Trophoblast cell (in vitro differentiated cells and primary cell): Measurements from ENCODE around the gene ICE2.

ENCODE experiments used
- DNase-seq, 2 donors: peaks; one replicate each; pipeline ENCODE4 v3.0.0-alpha.2; 2016
- H2AFZ ChIP-seq: 2 replicates; pipeline ENCODE4 v1.6.1; 2013; ENCODE audit warnings: low read length, moderate library complexity, mild to moderate bottlenecking; ENCODE audit not compliant: insufficient read depth, poor library complexity
- H2AK5ac ChIP-seq: 2 replicates; pipeline ENCODE4 v1.6.1; 2013; ENCODE audit warnings: mild to moderate bottlenecking, low read length
- H2BK120ac ChIP-seq: 2 replicates; pipeline ENCODE4 v1.6.1; 2013; ENCODE audit warnings: low read length, mild to moderate bottlenecking, moderate library complexity; ENCODE audit not compliant: insufficient read depth, poor library complexity
- H2BK12ac ChIP-seq: 2 replicates; pipeline ENCODE4 v1.6.1; 2013; ENCODE audit warnings: mild to moderate bottlenecking, low read length, moderate library complexity
- H2BK5ac ChIP-seq: 2 replicates; pipeline ENCODE4 v1.6.1; 2013; ENCODE audit warnings: low read length, low read depth, moderate library complexity, mild to moderate bottlenecking; ENCODE audit not compliant: poor library complexity
- H3K14ac ChIP-seq: 2 replicates; pipeline ENCODE4 v1.6.1; 2013; ENCODE audit warnings: mild to moderate bottlenecking, low read length
- H3K18ac ChIP-seq: 2 replicates; pipeline ENCODE4 v1.6.1; 2013; ENCODE audit warnings: mild to moderate bottlenecking, low read length
- H3K23ac ChIP-seq: 2 replicates; pipeline ENCODE4 v1.6.1; 2013; ENCODE audit warnings: low read length
- H3K27ac ChIP-seq: 2 replicates; pipeline ENCODE4 v1.5.1; 2013; ENCODE audit warnings: low read depth, mild to moderate bottlenecking, inconsistent platforms, low read length, moderate library complexity
- H3K27me3 ChIP-seq: 2 replicates; pipeline ENCODE4 v1.6.1; 2013; ENCODE audit warnings: inconsistent platforms, mild to moderate bottlenecking, low read length, moderate library complexity; ENCODE audit not compliant: insufficient read depth
- H3K36me3 ChIP-seq, 2 experiments: 1 replicate in 1 of 2; 2 replicates in 1 of 2; pipeline ENCODE4 v1.6.1; 2013; ENCODE audit warnings: low read length in 2 of 2, mild to moderate bottlenecking in 2 of 2, moderate library complexity in 1 of 2; ENCODE audit not compliant: insufficient read depth in 2 of 2, control insufficient read depth in 1 of 2
- H3K4ac ChIP-seq: 2 replicates; pipeline ENCODE4 v1.6.1; 2013; ENCODE audit warnings: low read depth, mild to moderate bottlenecking, low read length, moderate library complexity
- H3K4me1 ChIP-seq, 2 experiments: 1 replicate in 1 of 2; 2 replicates in 1 of 2; pipeline ENCODE4 v1.6.1; 2013; ENCODE audit warnings: low read length in 2 of 2, mild to moderate bottlenecking in 2 of 2, moderate library complexity in 1 of 2; ENCODE audit not compliant: insufficient read depth in 2 of 2, control insufficient read depth in 1 of 2
- H3K4me2 ChIP-seq: 2 replicates; pipeline ENCODE4 v1.6.1; 2013; ENCODE audit warnings: inconsistent platforms, mild to moderate bottlenecking, low read length, moderate library complexity
- H3K4me3 ChIP-seq: 2 replicates; pipeline ENCODE4 v1.5.1; 2013; ENCODE audit warnings: mild to moderate bottlenecking, low read depth, low read length, inconsistent platforms
- H3K79me1 ChIP-seq: one replicate; pipeline ENCODE4 v1.6.1; 2013; ENCODE audit warnings: low read length
- H3K79me2 ChIP-seq: 2 replicates; pipeline ENCODE4 v1.6.1; 2013; ENCODE audit warnings: low read length, mild to moderate bottlenecking; ENCODE audit not compliant: control insufficient read depth, insufficient read depth, poor library complexity
- H3K9ac ChIP-seq: 2 replicates; pipeline ENCODE4 v1.6.1; 2013; ENCODE audit warnings: mild to moderate bottlenecking, low read length
- H3K9me3 ChIP-seq: 2 replicates; pipeline ENCODE4 v1.6.1; 2013; ENCODE audit warnings: low read depth, mild to moderate bottlenecking, control low read depth, inconsistent platforms, low read length; ENCODE audit not compliant: insufficient read depth
- H4K12ac ChIP-seq: 2 replicates; pipeline ENCODE4 v1.6.1; 2013; ENCODE audit warnings: low read depth, mild to moderate bottlenecking, low read length, moderate library complexity
- H4K8ac ChIP-seq: 2 replicates; pipeline ENCODE4 v1.6.1; 2013; ENCODE audit warnings: low read depth, mild to moderate bottlenecking, low read length, moderate library complexity
- H4K91ac ChIP-seq: one replicate; pipeline ENCODE4 v1.6.1; 2013; ENCODE audit warnings: low read depth, mild to moderate bottlenecking, low read length, moderate library complexity
- WGBS: extraction: QIAGEN DNeasy Blood & Tissue Kit; methylation state at CpG from one replicate; pipeline ENCODE4 v1.1.7; 2013; ENCODE audit warnings: missing lambda C conversion rate; ENCODE audit not compliant: insufficient read length, insufficient coverage; ENCODE audit errors: extremely low coverage; 5-methylcytosine and 5-hydroxymethylcytosine counted together

ICE2 gene

GRCh38 chr15:60399246-60399915 is 79.6 kb downstream of the ICE2 start:
- Histone ChIP-seq H3K9me3 (no peaks in the 10 kb centered on the region), H3K4me2 (peak overlapping the region; percentile 84), H2BK12ac (peak overlapping the region; percentile 55), H3K27me3 (no peaks in the 10 kb centered on the region), H4K12ac (peak overlapping the region; percentile 45), H4K8ac (peak overlapping the region; percentile 87), H3K23ac (no peak overlapping the region), H4K91ac (peak overlapping the region; percentile 99), H3K9ac (no peak overlapping the region), H2BK120ac (peak overlapping the region; percentile 97), H2BK5ac (peak overlapping the region; percentile 98), H3K14ac (peak overlapping the region; percentile 92), H3K4ac (peak overlapping the region; percentile 65), H3K18ac (peak overlapping the region; percentile 88), H3K27ac (peak overlapping the region; percentile 91), H3K79me1 (peaks cover 38% of the 10 kb centered on the region), H3K4me3 (no peak overlapping the region), H3K79me2 (peaks cover 26% of the 10 kb centered on the region), H3K36me3 (peaks cover 4 to 8% of the 10 kb centered on the region in 2 experiments), H3K4me1 (peaks cover 7 to 20% of the 10 kb centered on the region in 2 experiments), H2AFZ (peak overlapping the region; percentile 89), H2AK5ac (peak overlapping the region; percentile 53)
- DNase-seq: peak; percentile 71 to 78
- WGBS: no CpG with 5 or more reads among the region's 21 CpGs

- Histone ChIP-seq H3K4me2 (peak within 1 kb of the TSS; percentile 84), H3K27me3 (no peaks in the 10 kb centered on the region)
Observed at GRCh38 chr15:60397772-60398445, 81.0 kb downstream of the ICE2 start, which contains the start of gene ANXA2. Gene ANXA2, minus strand, starts transcription at chr15:60397986. Its CDS starts 11,911 bp downstream, at chr15:60386075.

GRCh38 chr15:60396958-60397771 is 81.8 kb downstream of the ICE2 start:
- Histone ChIP-seq H2BK120ac (peak overlapping the region; percentile 98), H3K79me2 (peaks cover 37% of the 10 kb centered on the region), H3K4ac (peak overlapping the region; percentile 100), H3K9ac (peak overlapping the region; percentile 99), H3K36me3 (peaks cover 7 to 24% of the 10 kb centered on the region in 2 experiments), H3K9me3 (no peaks in the 10 kb centered on the region), H3K4me1 (peaks cover 21 to 38% of the 10 kb centered on the region in 2 experiments), H3K14ac (peak overlapping the region; percentile 100), H2BK12ac (peak overlapping the region; percentile 92), H3K79me1 (peaks cover 47% of the 10 kb centered on the region), H3K23ac (no peak overlapping the region), H2BK5ac (peak overlapping the region; percentile 98), H4K12ac (peak overlapping the region; percentile 99), H2AFZ (peak overlapping the region; percentile 66), H3K18ac (peak overlapping the region; percentile 100), H3K4me2 (peak overlapping the region; percentile 71), H3K27me3 (no peaks in the 10 kb centered on the region), H2AK5ac (peak overlapping the region; percentile 100), H4K91ac (peak overlapping the region; percentile 99), H3K27ac (peak overlapping the region; percentile 99), H4K8ac (peak overlapping the region; percentile 96), H3K4me3 (peak overlapping the region; percentile 99)
- no CpG with 5 or more reads among the region's 37 CpGs for WGBS
- peak; percentile 71 to 75 for DNase-seq

More at GRCh38 chr15:60397772-60398445, 81.0 kb downstream of the ICE2 start, which contains the start of gene ANXA2:
- H3K4me3 ChIP-seq: peak within 1 kb of the TSS; percentile 99
- peak; percentile 86 to 93 for DNase-seq
- peaks cover 7 to 21% of the 10 kb centered on the region in 2 experiments for H3K36me3 ChIP-seq
- peak within 1 kb of the TSS; percentile 100 for H2AK5ac ChIP-seq
- peak within 1 kb of the TSS; percentile 99 for H4K91ac ChIP-seq
- peak within 1 kb of the TSS; percentile 99 for H3K27ac ChIP-seq
- H3K18ac ChIP-seq: peak within 1 kb of the TSS; percentile 100
- no peak within 1 kb of the TSS for H3K23ac ChIP-seq
- H2AFZ ChIP-seq: peak within 1 kb of the TSS; percentile 89
- H3K79me2 ChIP-seq: peaks cover 34% of the 10 kb centered on the region
- H3K4me1 ChIP-seq: peaks cover 21 to 35% of the 10 kb centered on the region in 2 experiments
- peaks cover 47% of the 10 kb centered on the region for H3K79me1 ChIP-seq
- peak within 1 kb of the TSS; percentile 92 for H2BK12ac ChIP-seq
- peak within 1 kb of the TSS; percentile 98 for H2BK5ac ChIP-seq
- peak within 1 kb of the TSS; percentile 99 for H3K9ac ChIP-seq
- peak within 1 kb of the TSS; percentile 100 for H3K4ac ChIP-seq
- H4K8ac ChIP-seq: peak within 1 kb of the TSS; percentile 96
- H4K12ac ChIP-seq: peak within 1 kb of the TSS; percentile 99
- no peaks in the 10 kb centered on the region for H3K9me3 ChIP-seq
- peak within 1 kb of the TSS; percentile 100 for H3K14ac ChIP-seq
- peak within 1 kb of the TSS; percentile 98 for H2BK120ac ChIP-seq
- no CpG with 5 or more reads among the region's 53 CpGs for WGBS

GRCh38 chr15:60396560-60396957 is 82.4 kb downstream of the ICE2 start:
- H2BK120ac ChIP-seq: no peak overlapping the region
- no peak overlapping the region for H2AK5ac ChIP-seq
- peaks cover 39% of the 10 kb centered on the region for H3K79me2 ChIP-seq
- no peak overlapping the region for H2AFZ ChIP-seq
- H3K36me3 ChIP-seq: peaks cover 7 to 24% of the 10 kb centered on the region in 2 experiments
- no peak overlapping the region for H3K18ac ChIP-seq
- H3K9me3 ChIP-seq: no peaks in the 10 kb centered on the region
- peak overlapping the region; percentile 99 for H4K91ac ChIP-seq
- peak overlapping the region; percentile 78 for H3K4me3 ChIP-seq
- no peaks in the 10 kb centered on the region for H3K27me3 ChIP-seq
- H3K9ac ChIP-seq: peak overlapping the region; percentile 44
- peaks cover 47% of the 10 kb centered on the region for H3K79me1 ChIP-seq
- H3K23ac ChIP-seq: no peak overlapping the region
- H2BK5ac ChIP-seq: peak overlapping the region; percentile 98
- DNase-seq: peak in 1 of 2 donors; percentile 68
- no peak overlapping the region for H2BK12ac ChIP-seq
- no peak overlapping the region for H4K12ac ChIP-seq
- peak overlapping the region; percentile 14 for H3K14ac ChIP-seq
- H3K4me1 ChIP-seq: peaks cover 21 to 40% of the 10 kb centered on the region in 2 experiments
- peak overlapping the region; percentile 99 for H3K27ac ChIP-seq
- WGBS: no CpG with 5 or more reads among the region's 5 CpGs
- peak overlapping the region; percentile 71 for H3K4me2 ChIP-seq
- H4K8ac ChIP-seq: peak overlapping the region; percentile 15
- peak overlapping the region; percentile 100 for H3K4ac ChIP-seq
